RCC 7860 (cell line): ENCODE results near the gene IFITM10.

ENCODE experiments used
- DNase-seq: peaks from one replicate; pipeline ENCODE4 v3.0.0-alpha.2; 2015; ENCODE audit warnings: low spot score
- FAIRE-seq: peaks from 2 replicates; lab custom pipeline; 2012; peaks lifted over from hg19 to GRCh38; lab: Jason Lieb, UNC

The IFITM10 gene

GRCh38 chr11:1742371-1742770 lies 8.0 kb downstream of the IFITM10 start:
- DNase-seq, result no peak
- FAIRE-seq, result no peak

DNA sequence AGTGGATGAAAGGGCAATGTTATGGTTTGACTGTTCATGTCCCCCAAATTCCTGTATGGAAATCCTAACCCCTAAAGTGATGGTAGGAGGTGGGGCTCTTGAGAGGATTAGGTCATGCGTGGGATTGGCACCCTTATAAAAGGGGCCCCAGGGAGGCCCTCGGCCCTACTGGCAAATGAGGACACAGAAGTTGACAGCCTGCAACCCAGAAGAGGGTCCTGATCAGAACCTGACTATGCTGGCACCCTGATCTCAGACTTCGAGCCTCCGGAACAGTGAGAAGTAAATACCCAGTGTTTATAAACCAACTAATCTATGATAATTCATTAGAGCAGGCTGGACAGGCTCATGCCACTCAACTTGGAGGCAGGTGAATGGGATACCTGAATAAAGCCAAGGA lies 8.7 kb downstream of the IFITM10 start:
- FAIRE-seq, result no peak
- DNase-seq, result no peak

GRCh38 chr11:1740786-1741530 lies 9.4 kb downstream of the IFITM10 start:
- no peak for DNase-seq
- FAIRE-seq, result no peak

DNA sequence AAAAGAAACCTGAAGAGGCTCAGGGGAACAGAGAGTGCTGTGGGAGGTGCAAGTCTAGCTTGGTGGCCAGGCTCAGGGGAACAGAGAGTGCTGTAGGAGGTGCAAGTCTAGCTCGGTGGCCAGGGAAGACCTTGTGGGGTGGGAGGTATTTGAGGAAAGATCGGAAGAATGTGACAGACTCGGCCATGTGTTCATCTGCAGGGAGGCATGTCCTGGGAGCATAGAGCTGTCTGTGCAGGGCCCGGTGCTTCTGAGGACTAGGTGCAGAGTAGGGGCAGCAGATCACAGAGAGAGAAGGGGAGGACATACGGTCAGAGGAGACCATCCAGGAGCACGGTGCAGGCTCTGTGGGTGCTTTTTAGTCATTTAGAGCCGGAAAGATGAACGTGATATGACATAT lies 10.8 kb downstream of the IFITM10 start:
- FAIRE-seq (no peak), DNase-seq (no peak)

- no peak for DNase-seq
- no peak for FAIRE-seq
Measured at GRCh38 chr11:1738380-1738779, 12.0 kb downstream of the IFITM10 start.

- FAIRE-seq (no peak), DNase-seq (no peak)
Measured at GRCh38 chr11:1737080-1737757, 13.2 kb downstream of the IFITM10 start.

GRCh38 chr11:1736447-1736992 lies 13.9 kb downstream of the IFITM10 start:
- FAIRE-seq (no peak), DNase-seq (no peak)

GRCh38 chr11:1735271-1735670 lies 15.1 kb downstream of the IFITM10 start:
- DNase-seq (no peak), FAIRE-seq (no peak)

- DNase-seq (no peak), FAIRE-seq (no peak)
Measured at GRCh38 chr11:1734641-1735081, 15.7 kb downstream of the IFITM10 start.

DNA sequence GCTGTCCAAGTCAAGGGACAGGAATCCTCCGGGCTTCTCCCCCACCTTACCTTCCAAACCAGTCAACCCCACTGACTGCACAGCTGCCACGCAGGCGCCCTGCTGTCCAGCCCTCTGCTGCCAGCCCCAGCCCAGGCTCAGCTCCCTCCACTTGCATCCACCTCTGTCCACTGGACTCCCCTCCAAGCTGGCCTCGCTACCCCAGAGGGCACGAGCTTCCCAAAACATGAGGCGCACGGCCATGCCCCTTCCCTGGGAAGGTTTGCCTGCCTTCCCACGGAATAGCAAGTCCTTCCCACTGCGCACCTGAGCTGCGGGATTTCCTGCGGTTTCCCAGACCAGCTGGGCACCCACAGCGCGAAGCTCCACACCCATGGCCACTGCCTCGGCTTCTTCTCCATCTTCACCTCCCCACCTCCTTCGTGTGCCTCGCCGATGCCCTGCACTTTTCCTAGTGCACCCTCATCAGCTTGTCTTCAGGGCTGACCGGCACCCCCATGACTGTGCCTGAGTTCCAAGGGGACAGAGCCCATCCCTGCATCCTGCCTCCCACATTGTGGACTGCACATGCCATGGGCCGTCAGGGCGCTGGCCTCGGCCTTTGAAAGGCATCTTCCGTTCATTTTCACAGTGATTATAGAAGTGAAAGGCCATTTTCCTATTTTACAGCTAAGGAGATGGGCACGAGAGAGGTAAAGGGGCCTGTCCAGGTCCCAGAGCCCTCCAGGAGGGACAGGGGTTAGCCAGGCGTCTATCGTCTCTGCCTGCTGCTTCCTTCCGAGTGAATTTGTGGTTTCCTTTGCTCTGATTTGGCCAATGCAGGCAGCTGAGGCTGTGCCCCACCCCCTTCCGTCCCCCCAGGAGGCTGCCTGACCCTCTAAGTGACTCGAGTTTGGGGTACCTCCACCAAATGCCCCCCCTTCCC lies 16.4 kb downstream of the IFITM10 start:
- no peak for DNase-seq
- no peak for FAIRE-seq

DNA sequence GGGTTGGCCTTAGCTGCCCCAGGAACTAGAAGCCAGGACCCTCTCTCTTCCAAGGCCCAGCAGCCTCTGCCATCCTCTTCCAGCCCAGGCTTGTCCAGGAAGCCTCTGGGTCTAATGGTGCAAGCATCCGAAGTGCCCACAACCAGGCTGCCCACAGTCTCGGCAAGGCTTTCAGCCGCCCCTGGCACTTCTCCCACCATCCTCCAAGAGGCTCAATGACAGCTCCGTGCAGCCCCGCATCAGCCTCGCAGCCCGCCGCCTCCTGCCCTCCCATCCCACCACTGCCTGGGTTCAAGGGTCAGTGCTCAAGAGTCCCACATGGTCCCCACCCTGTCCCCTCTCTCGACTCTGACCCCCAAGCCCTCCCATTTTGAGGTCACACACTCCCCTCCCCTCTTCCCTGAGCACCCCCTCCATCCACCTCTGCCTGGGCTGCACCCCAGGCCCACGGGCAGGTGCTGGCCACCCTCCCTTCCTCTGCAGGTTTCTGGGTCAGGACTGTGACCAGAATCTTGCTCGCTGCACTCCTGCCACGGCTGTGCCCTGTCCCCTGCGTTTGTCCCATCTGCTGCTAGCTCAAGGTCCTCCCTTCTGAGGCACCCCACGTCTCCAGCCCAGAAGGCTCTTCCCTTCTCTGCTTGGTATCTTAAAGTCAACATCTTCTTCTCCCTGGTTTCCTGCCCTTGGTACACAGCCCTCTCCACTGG lies 17.2 kb downstream of the IFITM10 start:
- FAIRE-seq (no peak), DNase-seq (no peak)

- DNase-seq, result no peak
- FAIRE-seq, result no peak
Measured at GRCh38 chr11:1732418-1733008, 17.9 kb downstream of the IFITM10 start.

DNA sequence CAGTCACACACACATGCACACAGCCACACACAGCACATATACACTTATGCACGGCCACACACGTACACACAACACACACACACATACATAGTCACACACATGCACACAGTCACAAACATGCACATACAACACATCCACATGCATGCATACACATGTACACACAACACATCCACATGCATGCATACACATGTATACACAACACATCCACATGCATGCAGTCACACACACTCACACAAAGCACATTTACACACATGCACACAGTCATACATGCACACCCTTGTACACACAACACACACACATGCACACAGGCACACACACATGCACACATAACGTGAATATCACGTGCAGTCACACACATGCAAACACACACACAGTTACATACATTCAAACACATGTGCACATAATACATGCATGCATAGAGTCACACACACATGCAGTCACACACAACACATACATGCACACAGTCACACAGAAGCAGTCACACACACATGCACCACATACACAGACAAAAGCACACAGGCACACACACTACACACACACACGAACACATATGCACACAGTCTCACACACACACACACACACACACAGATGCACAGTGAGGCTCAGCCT lies 18.8 kb downstream of the IFITM10 start:
- FAIRE-seq (no peak), DNase-seq (no peak)

- FAIRE-seq (no peak), DNase-seq (no peak)
Measured at GRCh38 chr11:1730059-1730629, 20.3 kb downstream of the IFITM10 start.

- FAIRE-seq (no peak), DNase-seq (no peak)
Measured at GRCh38 chr11:1729692-1730011, 20.7 kb downstream of the IFITM10 start.

DNA sequence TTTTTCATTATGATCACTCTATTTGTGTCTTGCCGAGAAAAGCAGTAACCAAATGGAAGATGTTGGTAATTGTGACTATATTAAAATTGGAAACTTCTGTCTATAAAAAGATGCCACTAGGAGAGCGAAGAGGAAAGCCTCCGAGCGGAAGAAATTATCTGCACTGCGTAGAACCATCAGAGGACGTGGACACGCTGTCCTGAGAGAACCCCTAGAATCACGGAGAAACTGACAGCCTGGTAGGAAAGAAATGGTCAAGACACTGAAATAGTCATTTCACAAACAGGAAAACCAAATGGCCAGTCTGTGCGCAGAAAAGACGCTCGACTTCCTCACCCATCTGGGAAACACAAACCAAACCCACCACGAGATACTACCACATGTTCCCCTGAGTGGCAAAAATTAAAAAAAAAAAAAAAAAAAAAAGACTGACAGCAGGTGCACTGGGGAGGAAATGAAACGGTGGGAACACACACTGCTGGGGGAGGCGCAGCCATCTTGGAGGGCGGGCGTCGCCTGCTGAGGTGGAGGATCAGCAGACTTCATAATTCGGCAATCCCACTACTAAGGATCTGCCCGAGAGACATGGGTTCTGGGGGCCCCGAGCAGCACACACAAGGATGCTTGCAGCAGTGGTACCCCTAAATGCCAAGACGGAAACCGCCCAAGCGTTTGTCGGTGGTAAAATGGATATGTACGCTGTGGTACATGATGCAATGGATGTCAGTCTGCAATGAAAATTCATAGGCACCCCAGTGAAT lies 21.3 kb downstream of the IFITM10 start:
- FAIRE-seq, result no peak
- DNase-seq, result no peak

DNA sequence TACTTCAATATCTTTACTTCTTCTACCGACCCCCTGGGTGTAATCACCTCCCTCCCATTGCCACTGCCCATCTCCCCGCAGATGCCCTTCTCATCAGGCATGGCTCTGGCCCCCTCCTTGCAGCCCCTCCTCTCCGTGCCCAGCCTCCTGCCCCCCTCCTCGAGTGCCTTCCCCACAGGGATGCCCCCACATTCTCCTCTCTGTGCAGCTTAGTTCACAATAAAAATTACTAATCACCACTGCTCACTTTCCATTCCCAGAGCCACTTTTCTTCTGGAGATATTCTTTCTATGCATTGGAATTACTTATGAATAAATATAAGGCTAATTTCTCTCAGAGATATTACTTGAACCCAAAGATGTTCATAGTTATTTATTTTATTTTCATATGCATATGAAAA lies 22.1 kb downstream of the IFITM10 start:
- FAIRE-seq (no peak), DNase-seq (no peak)

DNA sequence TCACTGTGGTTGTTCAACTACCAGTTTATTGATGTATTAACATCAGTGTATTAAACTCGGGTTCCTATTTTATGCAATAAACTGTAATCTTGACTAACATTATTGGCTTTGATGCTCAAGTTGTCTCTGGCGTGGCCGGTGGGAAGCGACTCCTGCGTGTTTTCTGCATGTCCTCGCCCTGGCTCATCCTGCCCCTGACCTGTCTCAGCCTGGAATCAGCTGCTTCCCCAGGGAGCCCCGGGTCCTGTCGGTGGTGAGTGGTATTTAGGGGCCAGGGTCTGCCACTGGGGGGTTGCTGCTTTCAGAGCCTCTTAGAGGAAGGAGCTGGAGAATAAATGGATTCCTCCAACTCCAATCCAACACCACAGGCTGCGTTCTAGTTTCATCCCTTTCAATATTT lies 22.5 kb downstream of the IFITM10 start:
- DNase-seq (no peak), FAIRE-seq (no peak)
